ENCODE results near the gene ZMYM3.

DNA sequence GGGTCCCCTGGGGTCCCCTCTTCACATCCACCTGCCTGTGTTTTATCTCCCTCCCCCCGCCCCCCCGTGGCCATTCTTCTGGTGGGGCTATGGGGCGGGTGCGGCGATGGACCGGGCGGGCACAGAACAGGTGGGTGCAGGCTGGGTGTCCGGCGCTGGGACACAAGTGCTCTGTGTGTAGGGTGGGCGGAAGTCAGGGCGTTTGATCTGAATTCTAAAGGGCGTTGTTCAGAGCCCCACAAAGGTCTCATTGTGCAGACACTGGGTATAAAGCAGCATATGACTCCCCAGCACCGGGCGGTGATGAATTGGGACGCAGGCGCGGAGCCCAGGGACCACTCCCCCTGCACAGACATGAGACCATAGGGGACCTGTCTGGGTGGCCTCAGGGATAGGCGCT lies 31.0 kb downstream of the ZMYM3 start, which contains the start of gene GJB1:
- TF ChIP-seq CTCF (IDR thresholded peaks at IDR 0.05) (no peak), POLR2A (IDR thresholded peaks at IDR 0.05) (no peak)

All from adrenal gland (tissue), 5 donors.